ENCODE measurements around the gene IKBKE.
A peak's percentile ranks its signal among the peaks of the same experiment; 100 is the strongest.
"Not testable (repeated sequence)": the region's sequence is repeated elsewhere in the genome, so short reads cannot be mapped to it uniquely, and the experiment has no call there.

Gene IKBKE

DNA sequence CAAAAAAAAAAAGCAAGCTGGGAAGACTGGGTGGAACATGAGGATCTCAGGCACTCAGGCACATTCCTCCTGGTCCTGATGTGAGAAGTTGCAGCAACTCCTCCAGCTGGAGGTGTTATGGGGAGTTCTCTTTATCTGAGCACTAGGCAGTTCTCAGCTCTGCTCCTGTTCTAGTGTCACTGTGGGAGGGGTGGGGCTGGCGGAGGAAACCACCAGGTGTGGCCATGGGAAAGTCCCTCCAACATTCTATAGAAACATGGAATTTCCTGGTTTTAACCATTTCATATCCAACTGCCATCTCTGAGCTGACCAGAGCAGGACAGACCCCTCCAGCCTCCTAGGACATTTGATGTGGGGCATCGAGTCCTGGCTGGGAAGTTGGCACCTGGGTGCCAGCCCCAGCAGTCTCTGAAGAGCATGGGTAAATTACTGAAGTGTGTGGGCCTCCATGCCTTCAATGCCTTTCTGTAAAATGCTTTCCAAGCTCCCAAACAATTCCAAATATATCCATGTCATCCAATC, 804 bp upstream of the IKBKE start:
- intact Hi-C loops (cut with DNase I), result no loop called here
- DNase-seq, result peak in 10 of 42 donors; percentile 16 to 68 (median 54)

GRCh38 chr1:206470692-206471414, 577 bp downstream of the IKBKE start:
- intact Hi-C loops (cut with DNase I), result no loop called here
- DNase-seq, result no peak

DNA sequence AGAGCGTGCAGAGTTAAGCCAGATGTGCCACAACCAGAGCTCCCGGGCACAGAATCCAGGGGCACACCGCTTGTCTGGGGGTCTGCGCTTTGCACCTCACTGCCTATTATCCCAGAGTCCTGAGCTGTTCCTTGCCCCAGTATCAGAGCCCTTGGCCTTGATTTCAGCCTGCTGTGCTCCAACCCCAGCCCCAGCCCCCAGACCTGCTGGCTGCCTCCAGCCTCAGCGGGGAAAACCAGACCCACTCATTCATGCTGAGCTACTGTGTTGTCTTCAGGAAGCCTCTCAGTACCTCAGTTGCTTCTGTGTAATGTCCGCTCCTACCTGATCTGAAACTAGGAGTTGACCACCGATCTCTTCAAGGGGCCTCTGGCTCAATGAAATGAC, 1.1 kb downstream of the IKBKE start:
- intact Hi-C loops (cut with DNase I), result no loop called here
- DNase-seq, result no peak

DNA sequence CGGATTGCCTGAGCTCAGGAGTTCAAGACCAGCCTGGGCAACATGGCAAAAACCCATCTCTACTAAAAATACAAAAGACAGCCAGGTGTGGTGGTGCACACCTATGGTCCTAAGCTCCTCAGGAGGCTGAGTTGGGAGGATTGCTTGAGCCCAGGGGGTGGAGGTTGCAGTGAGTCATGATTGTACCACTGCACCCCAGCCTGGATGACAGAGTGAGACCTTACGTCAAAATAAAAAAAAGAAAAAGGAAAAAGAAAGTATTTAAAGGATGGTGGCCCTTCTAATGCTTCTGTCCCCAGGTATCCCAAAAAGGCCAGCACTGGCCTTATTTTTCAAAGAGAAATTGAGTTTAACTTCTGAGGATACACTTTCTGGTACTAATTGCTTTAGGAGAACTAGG, 1.7 kb downstream of the IKBKE start:
- intact Hi-C loops (cut with DNase I), result no loop called here
- DNase-seq, result no peak

DNA sequence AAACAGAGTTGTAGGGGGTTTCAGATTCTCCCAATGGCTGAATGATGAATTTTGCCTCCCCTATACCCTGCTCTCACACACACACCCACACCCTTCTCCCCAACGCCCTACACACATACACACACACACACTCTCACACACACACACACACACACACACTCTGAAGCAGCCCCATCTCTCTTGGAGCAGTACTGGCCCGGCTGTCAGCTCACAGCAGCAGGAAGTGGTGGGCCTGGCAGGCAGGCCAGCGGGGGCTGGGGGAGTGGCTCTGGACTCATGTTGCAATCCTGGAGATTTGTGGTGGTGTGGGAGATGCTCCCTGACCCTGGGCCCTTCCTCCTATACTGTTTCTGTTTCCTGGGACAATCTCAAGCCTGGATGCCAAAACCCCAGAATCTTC, 2.2 kb downstream of the IKBKE start:
- intact Hi-C loops (cut with DNase I), result no loop called here
- DNase-seq, result peak in 9 of 42 donors; percentile 18 to 60 (median 33)

GRCh38 chr1:206472886-206473285, 2.6 kb downstream of the IKBKE start:
- no peak for DNase-seq
- intact Hi-C loops (cut with DNase I), result no loop called here

GRCh38 chr1:206476058-206476457, 5.8 kb downstream of the IKBKE start:
- intact Hi-C loops (cut with DNase I), result no loop called here

GRCh38 chr1:206476591-206476990, 6.3 kb downstream of the IKBKE start:
- intact Hi-C loops (cut with DNase I), result no loop called here
- no peak for DNase-seq

More at GRCh38 chr1:206476058-206476457, 5.8 kb downstream of the IKBKE start:
- no peak for DNase-seq

GRCh38 chr1:206477110-206477509, 6.8 kb downstream of the IKBKE start:
- DNase-seq, result no peak
- intact Hi-C loops (cut with DNase I), result no loop called here

GRCh38 chr1:206477581-206478380, 7.5 kb downstream of the IKBKE start:
- intact Hi-C loops (cut with DNase I), result no loop called here
- no peak for DNase-seq

GRCh38 chr1:206478746-206479145, 8.5 kb downstream of the IKBKE start:
- DNase-seq, result no peak
- intact Hi-C loops (cut with DNase I), result no loop called here

- intact Hi-C loops (cut with DNase I), result no loop called here
- DNase-seq, result peak in 40 of 42 donors; percentile 49 to 90 (median 74)
These were observed 9.2 kb downstream of the IKBKE start for GRCh38 chr1:206479183-206480125.

GRCh38 chr1:206480211-206480610, 9.9 kb downstream of the IKBKE start:
- intact Hi-C loops (cut with DNase I), result no loop called here

DNA sequence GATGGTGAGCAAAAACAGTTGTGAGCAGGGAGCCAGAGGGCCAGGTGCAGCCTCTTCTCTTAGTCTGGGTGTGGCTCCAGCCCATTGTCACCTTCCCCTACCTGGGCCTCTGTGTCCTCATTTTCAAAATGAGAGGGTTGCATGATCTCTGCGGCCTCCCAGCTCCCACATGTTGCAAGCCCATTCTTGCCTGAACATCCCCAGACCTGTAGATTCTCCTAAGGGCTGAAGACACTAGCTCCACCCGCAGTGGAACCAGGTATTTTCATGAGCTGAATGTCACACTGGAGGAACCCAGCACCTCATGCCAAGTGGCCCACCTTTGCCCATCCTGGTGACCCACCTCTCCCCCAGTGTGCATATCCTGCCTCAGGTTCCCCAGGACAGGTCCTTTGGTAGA, 12.3 kb downstream of the IKBKE start:
- intact Hi-C loops (cut with DNase I), result no loop called here
- DNase-seq, result no peak

More at GRCh38 chr1:206480211-206480610, 9.9 kb downstream of the IKBKE start:
- DNase-seq, result no peak

DNA sequence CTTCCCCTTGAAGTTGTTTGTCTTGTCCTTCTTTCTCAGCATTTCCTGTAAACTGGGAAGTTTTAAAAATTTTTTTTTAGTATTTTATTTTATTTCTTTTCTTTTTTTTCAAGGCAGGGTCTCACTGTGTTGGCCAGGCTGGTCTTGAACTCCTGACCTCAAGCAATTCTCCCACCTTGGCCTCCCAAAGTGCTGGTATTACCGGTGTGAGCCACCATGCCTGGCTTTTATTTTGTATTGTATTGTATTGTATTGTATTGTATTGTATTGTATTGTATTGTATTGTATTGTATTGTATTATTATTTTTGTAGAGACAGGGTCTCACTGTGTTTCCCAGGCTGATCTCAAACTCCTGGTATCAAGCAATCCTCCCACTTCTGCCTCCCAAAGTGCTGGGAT, 13.6 kb downstream of the IKBKE start:
- intact Hi-C loops (cut with DNase I); DNase-seq: not testable (repeated sequence)

- intact Hi-C loops (cut with DNase I), result no loop called here
- no peak for DNase-seq
These were observed 14.6 kb downstream of the IKBKE start for GRCh38 chr1:206484901-206485300.

DNA sequence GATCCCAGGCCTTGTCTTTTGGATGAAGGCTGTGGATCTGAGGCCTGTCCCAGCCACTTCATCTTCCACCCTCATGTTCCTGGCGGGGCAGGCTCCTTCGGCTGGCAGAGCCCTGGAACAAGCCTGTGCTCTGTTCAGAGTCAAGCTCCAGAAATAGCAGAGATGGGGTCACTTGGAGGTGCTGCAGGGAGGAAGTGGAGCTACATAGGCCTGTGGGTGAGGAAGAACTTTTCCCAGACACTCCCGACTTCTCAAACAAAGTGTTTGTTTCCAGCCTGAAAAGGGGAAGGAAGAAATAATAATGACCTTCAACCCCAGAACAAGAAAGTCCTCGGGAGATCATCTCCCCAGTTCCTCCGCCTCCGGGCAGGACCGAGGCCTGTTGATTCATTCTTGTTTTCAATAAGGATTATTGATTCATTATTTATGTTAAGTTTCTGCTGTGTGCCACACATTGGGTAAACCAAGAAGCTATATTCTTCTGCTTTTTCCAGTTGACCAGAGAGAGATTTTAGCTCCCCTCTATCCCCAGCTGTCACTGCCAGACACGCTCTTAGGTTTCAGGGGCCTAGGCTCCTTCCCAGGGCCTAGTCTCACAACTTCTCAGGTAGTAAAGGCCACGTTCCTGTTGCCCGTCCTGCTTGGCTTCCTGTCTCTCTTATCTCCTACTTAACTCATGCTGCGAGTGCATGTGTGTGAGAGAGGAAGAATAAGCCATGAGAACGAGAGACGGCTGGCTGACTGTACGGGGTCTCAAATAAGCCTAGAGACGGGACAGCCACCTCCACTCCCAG, 16.9 kb downstream of the IKBKE start:
- intact Hi-C loops (cut with DNase I), result no loop called here
- no peak for DNase-seq

GRCh38 chr1:206487970-206488369, 17.7 kb downstream of the IKBKE start:
- no peak for DNase-seq
- intact Hi-C loops (cut with DNase I), result no loop called here
